HG03457 (cell line): ENCODE data around the gene MOCS1.
"Not testable (repeated sequence)": the region's sequence is repeated elsewhere in the genome, so short reads cannot be mapped to it uniquely, and the experiment has no call there.

Experiments used
- ATAC-seq: cut with Tn5 transposase; IDR thresholded peaks from one replicate; pipeline ENCODE4 v1.9.1; 2021; ENCODE audit warnings: moderate number of reproducible peaks; ENCODE audit not compliant: unreplicated experiment

MOCS1 gene

DNA sequence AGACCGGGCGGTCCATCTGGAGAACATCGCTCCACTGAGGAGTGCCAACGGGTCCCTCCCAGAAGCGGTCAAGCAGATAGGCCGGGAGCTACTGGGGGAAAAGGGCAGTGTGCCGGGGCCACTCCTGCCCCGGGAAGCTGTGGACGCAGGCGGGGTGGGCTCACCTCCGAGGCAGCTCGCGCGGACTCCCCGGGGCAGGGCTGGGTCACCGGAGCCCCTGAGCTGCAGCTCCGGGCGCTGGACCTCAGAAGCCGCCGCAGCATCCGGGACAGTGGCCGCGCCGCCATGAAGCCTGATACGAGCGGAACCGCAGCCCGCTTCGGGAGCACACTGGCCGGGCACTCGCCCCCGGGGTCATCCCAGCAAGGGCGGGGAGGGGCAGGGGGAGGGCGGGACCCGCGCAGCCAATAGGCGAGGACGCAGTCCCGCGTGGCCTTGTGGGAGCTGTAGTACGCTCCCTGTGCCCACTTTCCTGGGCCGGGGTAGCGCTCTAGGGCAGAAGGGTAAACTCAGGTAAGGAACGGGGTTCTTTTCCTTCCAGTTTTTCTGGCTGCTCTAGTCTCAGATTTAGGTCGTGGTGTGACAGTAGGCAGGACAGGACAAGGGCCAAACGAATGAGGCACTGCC is at the start of gene MOCS1:
Gene MOCS1 (minus strand): TSS at position 332 of the 627 bp plus-strand sequence. CDS start 45 bp downstream, at position 287.
- no peak for ATAC-seq

DNA sequence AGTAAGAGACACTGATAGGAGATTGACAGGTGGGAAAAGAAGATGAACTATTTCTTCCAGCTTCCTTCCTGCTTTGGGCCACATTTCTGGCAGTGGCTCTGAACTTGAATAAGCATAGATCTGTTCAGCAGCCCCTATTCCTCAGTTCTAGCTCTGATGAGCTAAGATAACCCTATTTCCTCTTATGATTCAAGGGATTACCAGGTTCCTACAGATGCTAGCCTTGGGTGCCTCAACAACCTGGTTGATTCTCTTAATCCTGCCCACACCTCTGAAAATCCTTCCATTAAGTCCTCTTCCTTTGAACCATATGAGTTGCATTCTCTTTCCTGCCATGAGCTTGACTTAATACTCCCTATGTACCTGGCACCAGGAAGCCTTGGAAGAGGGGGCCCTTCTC is 49.8 kb upstream of the MOCS1 start:
- no peak for ATAC-seq

DNA sequence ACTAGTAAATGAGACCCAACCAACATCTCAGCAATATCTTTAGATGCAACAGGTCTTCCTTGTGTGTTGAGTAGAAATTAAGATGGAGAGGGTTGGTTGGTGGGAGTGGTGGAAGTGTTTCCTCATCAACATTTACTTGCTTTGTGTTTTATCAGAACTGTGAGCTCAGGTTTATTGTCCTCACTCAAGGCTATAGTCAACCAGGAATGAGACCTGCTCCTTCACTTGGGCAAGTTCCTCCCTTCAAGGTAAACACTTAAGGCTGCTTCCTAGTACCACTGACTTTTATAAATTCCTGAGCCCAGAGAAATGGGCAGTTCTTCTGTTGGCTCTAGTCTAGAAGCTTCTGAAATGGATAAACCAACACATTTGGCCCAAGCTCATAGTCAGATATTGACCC is 48.9 kb upstream of the MOCS1 start:
- ATAC-seq, result no peak

DNA sequence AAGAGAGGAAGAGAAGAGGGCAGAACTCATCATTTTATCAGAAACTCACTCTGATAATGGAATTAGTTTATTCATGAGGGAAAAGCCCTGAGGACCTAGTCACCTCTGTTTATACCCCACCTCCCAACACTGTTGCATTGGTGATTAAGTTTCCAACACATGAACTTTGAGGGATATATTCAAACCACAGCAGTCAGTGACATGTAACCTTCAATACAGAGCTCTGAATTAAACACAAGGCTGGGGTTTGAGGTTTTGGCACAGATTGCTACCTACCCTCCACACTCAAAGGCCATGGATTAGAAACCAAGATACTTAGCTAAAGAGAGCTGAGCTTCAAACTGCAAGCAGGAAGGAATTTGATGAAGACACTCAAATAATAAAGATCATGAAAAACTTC is 48.5 kb upstream of the MOCS1 start:
- ATAC-seq, result no peak

DNA sequence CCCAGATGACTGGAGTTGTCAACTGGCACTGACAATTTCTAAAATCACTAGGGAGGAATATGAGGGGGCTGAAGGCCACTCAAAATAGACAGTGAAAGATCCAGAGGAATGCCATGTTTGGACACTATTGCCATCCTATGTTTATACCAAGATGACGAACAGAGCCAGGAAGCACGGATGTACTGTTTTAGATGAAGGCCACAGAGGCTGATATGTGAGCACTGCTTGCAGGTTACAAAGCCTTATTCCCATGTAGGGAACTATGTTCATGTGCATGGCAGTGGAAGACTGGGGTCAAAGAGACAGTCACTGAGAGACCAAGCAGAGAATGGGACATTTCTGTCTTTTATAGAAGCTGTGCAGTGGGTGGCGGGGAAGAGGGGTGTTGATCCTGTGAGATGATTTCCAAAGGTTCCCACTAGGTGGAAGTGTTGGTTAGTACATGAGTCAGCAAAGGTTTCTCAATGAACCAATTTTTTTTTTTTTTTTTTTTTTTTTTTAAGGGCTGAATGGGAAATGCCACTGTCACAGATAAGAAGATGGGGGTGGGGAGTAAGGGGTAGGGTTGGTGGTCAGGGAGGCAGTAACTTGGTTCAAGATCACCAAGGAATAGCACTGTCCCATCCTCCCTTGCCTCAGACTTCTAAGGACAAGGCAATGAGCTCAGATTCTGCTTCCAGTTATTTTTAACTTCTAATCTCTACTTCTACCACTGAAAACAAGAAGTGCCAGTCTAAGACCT is 46.7 kb upstream of the MOCS1 start:
- no peak for ATAC-seq

DNA sequence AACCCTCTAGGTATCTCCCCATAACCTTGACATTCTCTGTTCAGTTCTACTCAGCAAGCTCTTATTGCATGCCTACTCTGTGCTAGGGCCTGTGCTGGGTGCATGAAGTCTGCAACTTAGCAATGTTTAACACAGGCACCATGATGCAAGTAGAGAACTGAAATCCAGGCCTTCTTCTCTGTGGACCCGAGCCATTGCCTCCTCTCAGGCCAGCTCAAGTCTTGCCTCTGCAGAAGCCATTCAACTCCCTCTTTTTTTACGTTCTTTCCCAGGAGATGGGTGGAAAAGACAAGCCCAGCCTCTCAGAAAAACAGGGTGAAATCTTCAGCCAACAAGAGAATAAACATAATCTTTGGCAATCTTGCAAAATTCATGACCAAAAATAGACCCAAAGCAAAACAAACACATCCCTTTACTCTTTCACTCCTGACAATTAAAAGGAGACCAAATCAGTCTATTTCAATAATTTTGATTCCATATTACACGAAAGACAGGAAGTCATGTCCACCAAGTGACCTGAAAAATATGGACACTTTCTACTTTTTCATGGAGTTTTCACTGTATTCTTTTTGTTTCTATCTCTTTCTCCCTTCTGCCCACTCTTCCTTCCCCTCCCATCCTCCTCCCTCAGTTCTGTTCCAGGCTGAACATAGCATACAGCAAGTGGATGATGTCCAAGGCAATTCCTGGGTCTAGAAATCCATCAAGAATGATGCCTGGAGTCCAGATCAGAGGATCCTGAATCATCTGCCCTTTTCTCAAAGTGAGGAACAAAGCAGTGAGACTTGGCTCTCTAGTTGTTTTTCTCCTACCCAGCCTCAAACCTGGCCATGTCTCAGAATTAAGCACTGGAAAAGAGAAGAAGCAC is 45.4 kb upstream of the MOCS1 start:
- no peak for ATAC-seq

DNA sequence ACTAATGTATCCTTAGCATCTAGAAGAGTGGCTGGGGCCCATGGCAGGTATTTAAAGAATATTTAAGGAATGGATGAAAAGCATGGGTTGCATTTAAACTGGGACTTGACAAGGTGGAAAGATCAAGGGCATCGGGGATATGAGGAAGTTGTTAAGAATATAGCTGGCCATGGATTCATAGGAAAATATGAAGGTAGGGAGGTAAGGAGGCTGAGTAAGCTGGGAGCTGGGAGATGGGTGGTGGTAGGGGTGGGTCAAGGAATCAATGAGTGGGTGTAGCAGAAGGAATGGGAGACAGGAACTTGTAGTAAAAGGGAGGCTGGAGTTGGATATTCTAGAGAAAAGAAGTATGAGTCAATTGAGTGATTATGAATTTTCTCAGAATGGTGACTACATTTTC is 44.0 kb upstream of the MOCS1 start:
- no peak for ATAC-seq

DNA sequence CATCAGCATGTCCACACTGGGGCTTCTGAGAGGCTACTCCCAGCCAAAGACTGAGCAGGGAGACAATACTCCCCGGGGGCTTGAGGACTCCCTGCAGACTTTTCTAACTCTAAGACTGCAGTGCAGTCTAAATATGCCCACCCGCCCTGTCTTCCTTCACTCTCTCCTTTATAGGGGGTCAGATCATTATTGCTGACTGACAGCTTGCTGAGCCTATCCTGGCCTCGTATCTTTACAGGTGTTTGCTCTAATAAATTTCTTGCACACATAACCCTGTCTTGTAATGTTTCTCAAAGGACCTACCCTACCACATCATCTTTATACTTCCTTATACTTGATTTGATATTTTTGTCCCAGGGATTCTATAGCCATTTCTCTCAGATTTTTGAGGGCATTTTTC is 39.4 kb upstream of the MOCS1 start:
- no peak for ATAC-seq

DNA sequence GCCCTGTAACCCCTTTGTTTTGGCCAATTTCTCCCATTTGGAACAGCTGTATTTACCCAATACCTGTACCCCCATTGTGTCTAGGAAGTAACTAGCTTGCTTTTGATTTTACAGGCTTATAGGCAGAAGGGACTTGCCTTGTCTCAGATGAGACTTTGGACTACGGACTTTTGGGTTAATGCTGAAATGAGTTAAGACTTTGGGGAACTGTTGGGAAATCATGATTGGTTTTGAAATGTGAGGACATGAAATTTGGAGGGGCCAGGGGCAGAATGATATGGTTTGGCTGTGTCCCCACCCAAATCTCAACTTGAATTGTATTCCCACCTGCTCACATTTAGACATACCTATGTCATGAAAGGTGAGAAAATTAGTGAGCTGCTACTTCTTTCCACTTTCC is 38.5 kb upstream of the MOCS1 start:
- ATAC-seq, result not testable (repeated sequence)

DNA sequence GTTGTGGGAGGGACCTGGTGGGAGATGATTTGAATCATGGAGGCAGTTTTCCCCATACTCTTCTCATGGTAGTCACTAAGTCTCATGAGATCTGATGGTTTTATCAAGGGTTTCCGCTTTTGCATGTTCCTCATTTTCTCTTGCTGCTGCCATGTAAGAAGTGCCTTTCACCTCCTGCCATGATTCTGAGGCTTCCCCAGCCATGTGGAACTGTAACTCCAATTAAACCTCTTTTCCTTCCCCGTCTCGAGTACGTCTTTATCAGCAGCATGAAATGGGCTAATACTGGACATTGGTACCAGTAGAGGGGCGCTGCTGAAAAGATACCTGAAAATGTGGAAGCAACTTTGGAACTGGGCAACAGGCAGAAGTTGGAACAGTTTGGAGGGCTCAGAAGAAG is 36.9 kb upstream of the MOCS1 start:
- ATAC-seq, result not testable (repeated sequence)

DNA sequence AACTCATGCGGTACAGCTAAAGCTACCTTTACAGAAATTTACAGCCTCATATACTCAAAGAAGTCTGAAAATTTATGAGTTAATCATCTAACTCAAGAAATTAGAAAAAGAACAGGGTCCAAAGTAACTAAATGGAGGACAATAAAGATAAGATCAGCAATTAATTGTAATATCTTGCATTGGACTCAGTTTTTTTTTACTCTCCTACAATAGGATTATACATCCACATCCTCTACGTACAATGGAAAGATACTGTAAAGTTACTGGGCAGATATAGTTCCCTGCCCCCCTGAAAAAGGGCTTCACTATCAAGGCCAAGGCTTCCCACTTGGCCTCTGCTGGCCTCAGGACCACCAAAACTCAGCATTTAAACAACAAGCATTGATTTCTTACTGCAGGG is 31.5 kb upstream of the MOCS1 start:
- no peak for ATAC-seq

DNA sequence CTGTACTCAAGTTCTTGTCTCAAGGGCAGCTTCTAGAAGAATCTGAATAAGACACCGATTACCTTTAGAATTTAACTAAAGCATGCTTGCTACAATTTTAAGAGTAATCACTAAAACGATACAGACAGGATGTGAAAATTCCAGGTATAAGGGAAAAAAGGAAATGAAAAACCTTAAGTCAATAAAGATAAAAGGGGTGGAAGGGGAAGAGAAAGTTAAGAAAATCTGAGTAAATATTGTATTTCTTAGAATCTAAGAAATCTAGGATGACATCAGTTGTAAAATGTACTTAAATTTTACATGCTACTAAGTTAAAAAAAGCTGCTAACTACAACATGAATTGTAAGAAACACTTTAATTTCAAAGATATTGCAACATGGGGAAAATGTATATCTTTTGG is 30.3 kb upstream of the MOCS1 start:
- no peak for ATAC-seq

DNA sequence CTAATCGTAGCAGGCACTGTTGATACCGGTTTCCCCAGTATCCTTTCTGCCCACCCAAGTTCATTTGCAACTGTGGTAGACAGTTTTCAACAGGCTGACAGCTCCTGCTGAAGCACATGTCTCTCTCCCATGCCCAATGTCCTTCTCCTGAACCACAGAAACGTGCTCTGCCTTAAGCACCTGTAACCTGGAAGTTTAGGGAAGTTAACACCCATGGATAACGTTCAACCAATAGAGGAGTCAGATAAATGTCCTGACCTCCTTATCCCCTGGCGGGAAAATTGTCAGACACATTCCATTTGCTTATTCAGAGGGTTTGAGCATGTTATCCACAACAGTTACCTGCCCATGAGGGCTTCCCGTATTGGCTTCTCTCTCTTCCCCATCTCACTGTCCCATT is 29.8 kb upstream of the MOCS1 start:
- no peak for ATAC-seq

DNA sequence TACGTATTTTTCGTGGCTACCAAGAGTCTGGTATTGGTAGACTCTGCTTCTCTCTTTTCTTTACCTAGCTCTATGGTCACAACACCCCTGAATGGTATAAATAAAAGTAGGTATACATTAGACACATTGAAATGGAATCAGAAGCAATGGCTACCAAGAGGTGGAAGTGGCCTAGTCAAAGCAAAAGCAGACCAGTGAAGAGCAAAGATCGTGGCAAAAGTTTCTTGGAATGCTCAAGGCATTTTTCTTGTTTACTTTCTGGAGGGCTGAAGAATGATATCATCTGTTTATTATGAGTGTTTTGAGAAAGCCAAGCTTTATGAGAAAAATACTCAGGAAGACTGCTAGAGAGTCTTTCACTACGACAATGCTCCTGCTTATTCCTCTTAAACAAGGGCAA is 28.6 kb upstream of the MOCS1 start:
- ATAC-seq, result no peak

DNA sequence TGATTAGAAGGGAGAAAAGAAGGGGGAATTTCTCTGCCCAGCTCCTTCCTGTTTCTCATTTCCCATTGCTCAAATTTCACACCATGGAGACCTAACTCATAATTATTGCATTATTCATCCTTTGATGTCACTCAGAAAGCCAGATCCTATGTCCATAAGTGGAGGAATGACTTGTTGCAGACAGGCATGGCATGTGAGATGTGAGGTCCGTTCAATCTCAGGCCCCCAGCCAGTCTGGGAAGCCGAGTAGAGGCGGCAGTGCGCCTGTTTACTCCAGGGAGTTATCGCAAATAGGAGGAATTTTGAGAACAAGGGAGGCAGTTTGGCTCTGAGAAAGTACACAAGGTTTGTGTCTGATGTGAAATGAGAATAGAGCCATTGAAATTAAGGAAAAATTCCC is 26.9 kb upstream of the MOCS1 start:
- no peak for ATAC-seq

DNA sequence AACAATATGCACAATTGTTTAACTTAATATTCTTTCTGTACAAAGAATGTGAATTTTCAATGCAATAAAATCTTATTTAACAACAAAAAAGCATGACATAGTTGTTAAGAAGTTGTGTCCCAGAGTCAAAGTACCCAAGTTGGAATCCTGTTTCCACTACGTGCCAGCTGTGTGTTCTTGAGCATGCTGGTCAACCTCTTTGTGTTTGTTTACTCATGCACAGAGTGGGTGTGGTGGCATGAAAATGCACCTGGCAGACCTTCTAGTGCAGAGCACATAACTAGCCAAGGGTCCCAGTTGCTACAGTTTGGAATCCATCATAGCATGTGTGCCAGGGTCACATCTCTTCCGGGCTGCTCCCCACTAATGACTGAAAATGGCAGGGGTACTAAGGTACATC is 24.7 kb upstream of the MOCS1 start:
- no peak for ATAC-seq

DNA sequence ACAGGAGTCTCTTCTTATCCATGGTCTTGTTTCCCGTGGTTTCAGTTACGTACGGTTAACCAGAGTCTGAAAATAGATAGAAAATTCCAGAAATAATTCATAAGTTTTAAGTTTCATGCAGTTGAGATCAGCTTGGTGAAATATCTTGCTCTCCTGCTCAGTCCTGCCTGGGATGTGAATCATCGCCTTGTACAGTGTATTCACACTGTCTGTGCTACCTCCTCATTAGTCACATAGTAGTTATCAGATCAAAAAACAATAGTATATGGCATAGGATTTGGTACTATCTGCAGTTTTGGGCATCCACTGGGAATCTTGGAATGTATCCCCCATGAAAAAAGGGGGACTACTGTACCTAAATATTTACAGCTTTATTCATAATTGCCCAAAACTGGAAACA is 22.7 kb upstream of the MOCS1 start:
- ATAC-seq, result no peak

DNA sequence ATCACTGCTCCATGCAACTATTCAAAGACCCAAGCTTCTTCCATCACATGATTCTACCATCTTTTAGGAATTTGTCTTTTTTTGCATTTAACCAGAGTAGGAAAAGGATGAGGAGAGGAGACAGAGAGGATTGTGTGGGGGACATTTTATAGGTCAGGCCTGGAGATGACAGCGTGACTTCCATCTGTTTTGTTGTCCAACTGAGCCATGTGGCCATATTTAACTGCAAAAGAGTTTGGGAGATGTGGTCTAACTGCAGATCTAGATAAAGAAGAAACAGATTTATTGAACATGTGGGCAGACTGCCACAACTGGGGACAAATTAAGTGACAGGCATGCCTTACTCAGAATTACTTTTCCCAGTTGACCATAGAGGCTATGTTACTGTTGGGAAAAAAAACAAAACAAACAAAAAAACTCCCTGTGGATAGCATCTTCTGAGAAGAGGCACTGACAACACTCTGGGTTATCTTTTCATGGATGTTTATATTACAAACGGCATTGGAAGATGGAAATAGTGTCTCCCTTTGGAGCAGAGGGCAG is 18.9 kb upstream of the MOCS1 start:
- ATAC-seq, result no peak

DNA sequence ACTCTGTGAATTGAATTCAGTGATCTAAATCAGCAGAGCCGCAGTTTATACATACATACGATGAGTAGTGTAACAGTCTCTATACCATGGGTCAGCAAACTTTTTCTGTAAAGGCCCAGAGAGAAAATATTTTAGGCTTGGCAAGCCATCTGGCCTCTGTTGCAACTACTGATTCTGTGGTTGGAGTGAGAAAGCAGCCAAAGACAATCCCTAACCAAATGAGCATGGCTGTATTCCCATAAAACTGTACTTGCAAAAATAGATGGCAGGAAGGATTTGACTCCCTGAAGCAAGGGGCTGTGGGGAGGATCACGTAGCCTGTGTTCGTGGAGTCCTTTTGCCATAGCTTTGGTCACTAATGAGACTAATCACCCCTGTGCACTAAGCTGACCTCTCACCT is 17.9 kb upstream of the MOCS1 start:
- no peak for ATAC-seq

DNA sequence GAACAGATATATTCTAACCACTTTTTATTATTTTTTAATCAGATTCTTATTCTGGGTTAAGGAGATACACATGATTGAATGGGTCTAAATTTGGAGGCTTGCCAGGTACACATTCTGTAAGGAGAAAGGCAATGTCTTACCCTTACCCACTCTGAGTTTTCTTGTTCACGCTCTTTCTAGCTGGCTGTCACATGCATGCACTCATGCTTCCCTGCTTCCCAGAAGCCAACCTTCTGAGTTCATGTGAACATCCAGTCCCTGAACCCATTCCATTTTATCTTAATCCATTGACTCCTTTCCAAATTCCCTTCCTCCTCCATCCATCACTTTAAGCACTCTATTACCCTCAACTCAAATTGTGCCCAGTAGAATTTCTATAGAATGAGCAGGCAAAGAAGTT is 17.5 kb upstream of the MOCS1 start:
- ATAC-seq, result no peak

DNA sequence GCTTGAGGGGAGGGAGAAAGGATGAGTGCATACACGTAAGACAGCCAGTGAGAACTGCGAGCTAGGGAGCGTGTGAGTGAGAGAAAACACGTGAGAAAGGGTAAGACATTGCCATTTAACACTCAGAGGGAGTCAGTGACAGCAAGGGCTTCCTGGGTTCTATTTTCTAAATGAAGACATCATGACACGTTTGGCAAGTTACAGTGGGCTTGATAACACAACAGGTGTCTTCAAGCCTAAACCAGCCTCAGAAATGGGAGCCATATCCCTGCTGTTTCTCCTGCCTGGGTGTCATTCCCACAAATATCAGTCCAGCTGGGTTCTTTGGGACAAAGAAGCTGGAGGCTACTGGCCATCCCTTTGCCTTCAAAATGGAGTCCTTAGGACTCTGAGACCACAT is 16.9 kb upstream of the MOCS1 start:
- no peak for ATAC-seq
